ENCODE measurements around the gene TNNC2. TPM values are rescaled to one million over a fixed set of nuclear protein-coding genes. Genes with fewer than 3 reads are reported as not detected.

Gene TNNC2
- total and polyA plus RNA-seq, 2 of the 13 experiments (the other 11 are each of a cell fraction or from before 2014, with no cell fraction given) = 1.8 to 4.7 TPM

DNA sequence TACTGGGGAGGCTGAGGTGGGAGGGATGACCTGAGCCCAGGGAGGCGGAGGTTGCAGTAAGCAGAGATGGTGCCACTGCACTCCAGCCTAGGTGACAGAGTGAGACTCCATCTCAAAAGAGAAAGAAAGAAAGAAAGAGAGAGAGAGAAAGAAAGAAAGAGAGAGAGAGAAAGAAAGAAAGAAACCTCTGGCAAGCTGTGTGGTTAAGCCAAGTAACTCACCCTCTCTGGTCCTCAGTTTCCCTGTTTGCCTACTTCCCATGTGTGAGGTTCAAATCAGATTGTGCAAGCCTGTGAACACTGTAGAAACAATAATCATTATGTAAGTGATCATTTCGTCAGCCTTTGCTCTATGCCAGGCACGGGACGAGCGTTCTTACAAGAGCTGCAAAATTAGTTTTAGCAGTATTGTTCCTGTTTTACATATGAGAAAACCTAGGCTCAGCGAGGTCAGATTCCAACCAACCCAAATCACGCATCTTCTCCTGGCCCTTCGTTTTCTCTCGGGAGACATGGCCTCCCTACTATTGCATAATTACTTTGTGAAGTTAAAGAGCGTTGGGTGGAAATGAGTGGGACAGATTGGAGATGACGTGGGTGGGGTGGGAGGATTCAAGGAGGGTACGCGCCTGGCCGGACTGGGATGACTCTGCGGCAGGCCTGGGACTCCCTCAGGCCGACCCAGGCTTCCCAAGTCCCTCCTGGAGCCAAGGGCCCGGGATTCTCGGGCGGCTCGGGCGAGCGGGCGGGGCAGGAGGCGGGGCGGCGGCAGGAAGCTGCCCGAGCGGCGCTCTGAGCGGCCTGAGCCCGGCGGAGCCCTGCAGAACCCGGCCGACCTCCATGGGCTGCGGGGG lies 6.1 kb upstream of the TNNC2 start, which contains the start of gene SNX21 (continued):
- TF ChIP-seq, protein P1, sequence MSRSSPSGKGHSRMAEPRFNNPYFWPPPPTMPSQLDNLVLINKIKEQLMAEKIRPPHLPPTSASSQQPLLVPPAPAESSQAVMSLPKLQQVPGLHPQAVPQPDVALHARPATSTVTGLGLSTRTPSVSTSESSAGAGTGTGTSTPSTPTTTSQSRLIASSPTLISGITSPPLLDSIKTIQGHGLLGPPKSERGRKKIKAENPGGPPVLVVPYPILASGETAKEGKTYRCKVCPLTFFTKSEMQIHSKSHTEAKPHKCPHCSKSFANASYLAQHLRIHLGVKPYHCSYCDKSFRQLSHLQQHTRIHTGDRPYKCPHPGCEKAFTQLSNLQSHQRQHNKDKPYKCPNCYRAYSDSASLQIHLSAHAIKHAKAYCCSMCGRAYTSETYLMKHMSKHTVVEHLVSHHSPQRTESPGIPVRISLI (CRISPR knock-in tag; IDR thresholded peaks at IDR 0.05; ENCODE audit: borderline replicate concordance) = 0 out of 2 replicates have a peak, but pooled peaks have one; percentile 16
- TF ChIP-seq KLF11 (CRISPR knock-in tag; IDR thresholded peaks at IDR 0.05) (0 out of 2 replicates have a peak, but pooled peaks have one; percentile 59), ZBTB38 (CRISPR knock-in tag; IDR thresholded peaks at IDR 0.05) (no peak), NAIF1 (CRISPR knock-in tag; IDR thresholded peaks at IDR 0.05; ENCODE audit: borderline replicate concordance) (no peak), HOXA3 (CRISPR knock-in tag; IDR thresholded peaks at IDR 0.05) (no peak; the same call in 1 of the 2 replicates), ZNF709 (CRISPR knock-in tag; IDR thresholded peaks at IDR 0.05) (0 out of 2 replicates have a peak, but pooled peaks have one; percentile 46), JUN (CRISPR knock-in tag; IDR thresholded peaks at IDR 0.05) (peak; percentile 68), MEIS1 (CRISPR knock-in tag; IDR thresholded peaks at IDR 0.05; ENCODE audit: borderline replicate concordance) (peak; percentile 82; the same call in 1 of the 2 replicates)
- TF ChIP-seq, protein P2, sequence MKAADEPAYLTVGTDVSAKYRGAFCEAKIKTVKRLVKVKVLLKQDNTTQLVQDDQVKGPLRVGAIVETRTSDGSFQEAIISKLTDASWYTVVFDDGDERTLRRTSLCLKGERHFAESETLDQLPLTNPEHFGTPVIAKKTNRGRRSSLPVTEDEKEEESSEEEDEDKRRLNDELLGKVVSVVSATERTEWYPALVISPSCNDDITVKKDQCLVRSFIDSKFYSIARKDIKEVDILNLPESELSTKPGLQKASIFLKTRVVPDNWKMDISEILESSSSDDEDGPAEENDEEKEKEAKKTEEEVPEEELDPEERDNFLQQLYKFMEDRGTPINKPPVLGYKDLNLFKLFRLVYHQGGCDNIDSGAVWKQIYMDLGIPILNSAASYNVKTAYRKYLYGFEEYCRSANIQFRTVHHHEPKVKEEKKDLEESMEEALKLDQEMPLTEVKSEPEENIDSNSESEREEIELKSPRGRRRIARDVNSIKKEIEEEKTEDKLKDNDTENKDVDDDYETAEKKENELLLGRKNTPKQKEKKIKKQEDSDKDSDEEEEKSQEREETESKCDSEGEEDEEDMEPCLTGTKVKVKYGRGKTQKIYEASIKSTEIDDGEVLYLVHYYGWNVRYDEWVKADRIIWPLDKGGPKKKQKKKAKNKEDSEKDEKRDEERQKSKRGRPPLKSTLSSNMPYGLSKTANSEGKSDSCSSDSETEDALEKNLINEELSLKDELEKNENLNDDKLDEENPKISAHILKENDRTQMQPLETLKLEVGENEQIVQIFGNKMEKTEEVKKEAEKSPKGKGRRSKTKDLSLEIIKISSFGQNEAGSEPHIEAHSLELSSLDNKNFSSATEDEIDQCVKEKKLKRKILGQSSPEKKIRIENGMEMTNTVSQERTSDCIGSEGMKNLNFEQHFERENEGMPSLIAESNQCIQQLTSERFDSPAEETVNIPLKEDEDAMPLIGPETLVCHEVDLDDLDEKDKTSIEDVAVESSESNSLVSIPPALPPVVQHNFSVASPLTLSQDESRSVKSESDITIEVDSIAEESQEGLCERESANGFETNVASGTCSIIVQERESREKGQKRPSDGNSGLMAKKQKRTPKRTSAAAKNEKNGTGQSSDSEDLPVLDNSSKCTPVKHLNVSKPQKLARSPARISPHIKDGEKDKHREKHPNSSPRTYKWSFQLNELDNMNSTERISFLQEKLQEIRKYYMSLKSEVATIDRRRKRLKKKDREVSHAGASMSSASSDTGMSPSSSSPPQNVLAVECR (CRISPR knock-in tag; IDR thresholded peaks at IDR 0.05; ENCODE audit: borderline replicate concordance) = 0 out of 2 replicates have a peak, but pooled peaks have one; percentile 81
- TF ChIP-seq, protein P3, sequence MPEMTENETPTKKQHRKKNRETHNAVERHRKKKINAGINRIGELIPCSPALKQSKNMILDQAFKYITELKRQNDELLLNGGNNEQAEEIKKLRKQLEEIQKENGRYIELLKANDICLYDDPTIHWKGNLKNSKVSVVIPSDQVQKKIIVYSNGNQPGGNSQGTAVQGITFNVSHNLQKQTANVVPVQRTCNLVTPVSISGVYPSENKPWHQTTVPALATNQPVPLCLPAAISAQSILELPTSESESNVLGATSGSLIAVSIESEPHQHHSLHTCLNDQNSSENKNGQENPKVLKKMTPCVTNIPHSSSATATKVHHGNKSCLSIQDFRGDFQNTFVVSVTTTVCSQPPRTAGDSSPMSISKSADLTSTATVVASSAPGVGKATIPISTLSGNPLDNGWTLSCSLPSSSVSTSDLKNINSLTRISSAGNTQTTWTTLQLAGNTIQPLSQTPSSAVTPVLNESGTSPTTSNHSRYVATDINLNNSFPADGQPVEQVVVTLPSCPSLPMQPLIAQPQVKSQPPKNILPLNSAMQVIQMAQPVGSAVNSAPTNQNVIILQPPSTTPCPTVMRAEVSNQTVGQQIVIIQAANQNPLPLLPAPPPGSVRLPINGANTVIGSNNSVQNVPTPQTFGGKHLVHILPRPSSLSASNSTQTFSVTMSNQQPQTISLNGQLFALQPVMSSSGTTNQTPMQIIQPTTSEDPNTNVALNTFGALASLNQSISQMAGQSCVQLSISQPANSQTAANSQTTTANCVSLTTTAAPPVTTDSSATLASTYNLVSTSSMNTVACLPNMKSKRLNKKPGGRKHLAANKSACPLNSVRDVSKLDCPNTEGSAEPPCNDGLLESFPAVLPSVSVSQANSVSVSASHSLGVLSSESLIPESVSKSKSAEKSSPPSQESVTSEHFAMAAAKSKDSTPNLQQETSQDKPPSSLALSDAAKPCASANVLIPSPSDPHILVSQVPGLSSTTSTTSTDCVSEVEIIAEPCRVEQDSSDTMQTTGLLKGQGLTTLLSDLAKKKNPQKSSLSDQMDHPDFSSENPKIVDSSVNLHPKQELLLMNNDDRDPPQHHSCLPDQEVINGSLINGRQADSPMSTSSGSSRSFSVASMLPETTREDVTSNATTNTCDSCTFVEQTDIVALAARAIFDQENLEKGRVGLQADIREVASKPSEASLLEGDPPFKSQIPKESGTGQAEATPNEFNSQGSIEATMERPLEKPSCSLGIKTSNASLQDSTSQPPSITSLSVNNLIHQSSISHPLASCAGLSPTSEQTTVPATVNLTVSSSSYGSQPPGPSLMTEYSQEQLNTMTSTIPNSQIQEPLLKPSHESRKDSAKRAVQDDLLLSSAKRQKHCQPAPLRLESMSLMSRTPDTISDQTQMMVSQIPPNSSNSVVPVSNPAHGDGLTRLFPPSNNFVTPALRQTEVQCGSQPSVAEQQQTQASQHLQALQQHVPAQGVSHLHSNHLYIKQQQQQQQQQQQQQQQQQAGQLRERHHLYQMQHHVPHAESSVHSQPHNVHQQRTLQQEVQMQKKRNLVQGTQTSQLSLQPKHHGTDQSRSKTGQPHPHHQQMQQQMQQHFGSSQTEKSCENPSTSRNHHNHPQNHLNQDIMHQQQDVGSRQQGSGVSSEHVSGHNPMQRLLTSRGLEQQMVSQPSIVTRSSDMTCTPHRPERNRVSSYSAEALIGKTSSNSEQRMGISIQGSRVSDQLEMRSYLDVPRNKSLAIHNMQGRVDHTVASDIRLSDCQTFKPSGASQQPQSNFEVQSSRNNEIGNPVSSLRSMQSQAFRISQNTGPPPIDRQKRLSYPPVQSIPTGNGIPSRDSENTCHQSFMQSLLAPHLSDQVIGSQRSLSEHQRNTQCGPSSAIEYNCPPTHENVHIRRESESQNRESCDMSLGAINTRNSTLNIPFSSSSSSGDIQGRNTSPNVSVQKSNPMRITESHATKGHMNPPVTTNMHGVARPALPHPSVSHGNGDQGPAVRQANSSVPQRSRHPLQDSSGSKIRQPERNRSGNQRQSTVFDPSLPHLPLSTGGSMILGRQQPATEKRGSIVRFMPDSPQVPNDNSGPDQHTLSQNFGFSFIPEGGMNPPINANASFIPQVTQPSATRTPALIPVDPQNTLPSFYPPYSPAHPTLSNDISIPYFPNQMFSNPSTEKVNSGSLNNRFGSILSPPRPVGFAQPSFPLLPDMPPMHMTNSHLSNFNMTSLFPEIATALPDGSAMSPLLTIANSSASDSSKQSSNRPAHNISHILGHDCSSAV (CRISPR knock-in tag; IDR thresholded peaks at IDR 0.05; ENCODE audit: borderline replicate concordance) = 0 out of 2 replicates have a peak, but pooled peaks have one; percentile 2
- TF ChIP-seq, protein P4, sequence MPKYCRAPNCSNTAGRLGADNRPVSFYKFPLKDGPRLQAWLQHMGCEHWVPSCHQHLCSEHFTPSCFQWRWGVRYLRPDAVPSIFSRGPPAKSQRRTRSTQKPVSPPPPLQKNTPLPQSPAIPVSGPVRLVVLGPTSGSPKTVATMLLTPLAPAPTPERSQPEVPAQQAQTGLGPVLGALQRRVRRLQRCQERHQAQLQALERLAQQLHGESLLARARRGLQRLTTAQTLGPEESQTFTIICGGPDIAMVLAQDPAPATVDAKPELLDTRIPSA (CRISPR knock-in tag; IDR thresholded peaks at IDR 0.05; ENCODE audit: borderline replicate concordance) = no peak
